Measurements from ENCODE around the gene ESYT2.
"Not testable (repeated sequence)": the region's sequence is repeated elsewhere in the genome, so short reads cannot be mapped to it uniquely, and the experiment has no call there.

ESYT2 gene, protein sequence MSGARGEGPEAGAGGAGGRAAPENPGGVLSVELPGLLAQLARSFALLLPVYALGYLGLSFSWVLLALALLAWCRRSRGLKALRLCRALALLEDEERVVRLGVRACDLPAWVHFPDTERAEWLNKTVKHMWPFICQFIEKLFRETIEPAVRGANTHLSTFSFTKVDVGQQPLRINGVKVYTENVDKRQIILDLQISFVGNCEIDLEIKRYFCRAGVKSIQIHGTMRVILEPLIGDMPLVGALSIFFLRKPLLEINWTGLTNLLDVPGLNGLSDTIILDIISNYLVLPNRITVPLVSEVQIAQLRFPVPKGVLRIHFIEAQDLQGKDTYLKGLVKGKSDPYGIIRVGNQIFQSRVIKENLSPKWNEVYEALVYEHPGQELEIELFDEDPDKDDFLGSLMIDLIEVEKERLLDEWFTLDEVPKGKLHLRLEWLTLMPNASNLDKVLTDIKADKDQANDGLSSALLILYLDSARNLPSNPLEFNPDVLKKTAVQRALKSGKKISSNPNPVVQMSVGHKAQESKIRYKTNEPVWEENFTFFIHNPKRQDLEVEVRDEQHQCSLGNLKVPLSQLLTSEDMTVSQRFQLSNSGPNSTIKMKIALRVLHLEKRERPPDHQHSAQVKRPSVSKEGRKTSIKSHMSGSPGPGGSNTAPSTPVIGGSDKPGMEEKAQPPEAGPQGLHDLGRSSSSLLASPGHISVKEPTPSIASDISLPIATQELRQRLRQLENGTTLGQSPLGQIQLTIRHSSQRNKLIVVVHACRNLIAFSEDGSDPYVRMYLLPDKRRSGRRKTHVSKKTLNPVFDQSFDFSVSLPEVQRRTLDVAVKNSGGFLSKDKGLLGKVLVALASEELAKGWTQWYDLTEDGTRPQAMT

DNA sequence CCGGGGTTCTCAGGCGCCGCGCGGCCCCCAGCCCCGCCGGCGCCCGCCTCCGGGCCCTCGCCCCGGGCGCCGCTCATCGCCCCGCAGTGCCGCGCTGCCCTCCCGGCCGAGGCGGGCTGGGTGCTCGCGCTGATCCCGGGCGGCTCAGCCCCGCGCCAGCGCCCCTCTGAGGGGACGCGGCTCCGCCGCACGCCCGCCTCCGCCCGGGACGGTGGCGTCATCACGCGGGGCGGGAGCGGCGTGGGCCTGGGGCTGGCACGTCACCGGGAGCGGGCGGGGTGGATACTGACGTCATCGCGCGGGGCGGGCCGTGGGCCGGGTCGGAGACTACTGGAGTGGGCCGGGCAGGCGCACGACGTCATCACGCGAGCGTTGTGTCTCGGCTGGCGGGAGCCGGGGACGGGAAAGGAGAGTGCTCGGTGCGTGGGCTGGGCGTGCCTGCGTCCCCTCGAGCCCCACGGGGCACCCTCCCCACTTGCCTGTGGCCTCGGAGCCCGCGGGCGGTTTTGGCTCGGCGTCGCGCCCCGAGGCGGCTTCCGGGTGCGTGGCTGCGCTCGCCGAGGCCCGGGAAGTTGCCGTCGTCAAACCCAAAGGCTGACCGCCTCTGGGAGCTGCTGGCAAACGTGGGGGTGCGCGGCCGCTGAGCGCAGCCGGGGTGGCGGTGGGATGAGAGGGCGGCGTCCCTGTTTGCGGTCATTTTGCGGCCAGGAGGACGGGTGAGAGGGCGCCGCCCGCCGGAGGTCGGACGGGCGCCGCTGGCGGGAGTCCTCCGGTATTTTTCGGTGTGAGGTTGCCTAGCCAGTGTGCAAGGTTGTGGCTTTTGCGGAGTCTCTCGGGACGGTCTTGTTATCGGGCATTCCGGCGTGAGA, at the start of gene ESYT2:
TSS of gene ESYT2 (minus strand) at position 168 of the 869 bp plus-strand sequence. CDS start at position 77, 91 bp downstream.
- 0 out of 22 replicates have a peak, but pooled peaks of 1 of the 11 experiments have one; percentile 40 for TF ChIP-seq Cebpa-rat (IDR thresholded peaks at IDR 0.05)
- H3K27me3 ChIP-seq: no peaks in the 10 kb centered on the region
- H3K4me3 ChIP-seq: peak within 1 kb of the TSS; percentile 81 to 97 (median 94)
- H4K20me1 ChIP-seq: peaks cover 5 to 34% (median 24%) of the 10 kb centered on the region in 11 experiments; a peak in 18 of 22 replicates
- peaks cover 31 to 52% (median 46%) of the 10 kb centered on the region in 10 experiments for H3K4me1 ChIP-seq
- no peaks in the 10 kb centered on the region for H3K9me3 ChIP-seq (replicated peaks in 1 of 11)
- H3K9ac ChIP-seq: peak within 1 kb of the TSS; percentile 92 to 98 (median 96)
- H3K36me3 ChIP-seq: peaks cover 0 to 17% (median 6%) of the 10 kb centered on the region in 11 experiments; a peak in 7 of 22 replicates
- H3K4me2 ChIP-seq: peak within 1 kb of the TSS; percentile 86 to 97 (median 94)
- H3K27ac ChIP-seq: peak within 1 kb of the TSS; percentile 89 to 99 (median 96)

DNA sequence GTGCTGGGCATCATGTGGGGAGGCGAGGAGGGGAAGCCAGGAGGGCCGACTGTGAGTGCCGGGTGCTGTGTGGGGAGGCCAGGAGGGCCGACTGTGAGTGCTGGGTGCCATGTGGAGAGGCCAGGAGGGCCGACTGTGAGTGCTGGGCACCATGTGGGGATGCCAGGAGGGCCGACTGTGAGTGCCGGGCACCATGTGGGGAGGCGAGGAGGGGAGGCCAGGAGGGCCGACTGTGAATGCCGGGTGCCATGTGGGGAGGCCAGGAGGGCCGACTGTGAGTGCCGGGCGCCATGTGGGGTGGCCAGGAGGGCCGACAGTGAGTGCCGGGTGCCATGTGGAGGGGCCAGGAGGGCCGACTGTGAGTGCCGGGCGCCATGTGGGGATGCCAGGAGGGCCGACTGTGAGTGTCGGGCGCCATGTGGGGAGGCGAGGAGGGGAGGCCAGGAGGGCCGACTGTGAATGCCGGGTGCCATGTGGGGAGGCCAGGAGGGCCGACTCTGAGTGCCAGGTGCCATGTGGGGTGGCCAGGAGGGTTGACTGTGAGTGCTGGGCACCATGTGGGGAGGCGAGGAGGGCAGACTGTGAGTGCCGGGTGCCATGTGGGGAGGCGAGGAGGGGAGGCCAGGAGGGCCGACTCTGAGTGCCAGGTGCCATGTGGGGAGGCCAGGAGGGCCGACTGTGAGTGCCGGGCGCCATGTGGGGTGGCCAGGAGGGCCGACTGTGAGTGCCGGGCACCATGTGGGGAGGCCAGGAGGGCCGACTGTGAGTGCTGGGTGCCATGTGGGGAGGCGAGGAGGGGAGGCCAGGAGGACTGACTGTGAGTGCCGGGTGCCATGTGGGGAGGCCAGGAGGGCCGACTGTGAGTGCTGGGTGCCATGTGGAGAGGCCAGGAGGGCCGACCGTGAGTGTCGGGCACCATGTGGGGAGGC, 49.1 kb upstream of the ESYT2 start:
- H4K20me1 ChIP-seq, H3K27me3 ChIP-seq, H3K27ac ChIP-seq, H3K4me3 ChIP-seq: not testable (repeated sequence)
- Histone ChIP-seq H3K36me3 (peaks cover 70 to 99% (median 88%) of the 10 kb centered on the region in 11 experiments), H3K4me2 (peak overlapping the region in 6 of 11 experiments; percentile 8 to 33 (median 19); a peak in 4 of 22 replicates), H3K4me1 (peaks cover 0 to 13% (median 9%) of the 10 kb centered on the region in 10 experiments; a peak in 10 of 20 replicates), H3K9ac (0 out of 22 replicates have a peak overlapping the region, but pooled peaks of 1 of the 11 experiments have one; percentile 18), H3K9me3 (replicated peaks in 1 of 11) (peaks cover 8 to 15% (median 11%) of the 10 kb centered on the region in 11 experiments; a peak in 17 of 22 replicates)

DNA sequence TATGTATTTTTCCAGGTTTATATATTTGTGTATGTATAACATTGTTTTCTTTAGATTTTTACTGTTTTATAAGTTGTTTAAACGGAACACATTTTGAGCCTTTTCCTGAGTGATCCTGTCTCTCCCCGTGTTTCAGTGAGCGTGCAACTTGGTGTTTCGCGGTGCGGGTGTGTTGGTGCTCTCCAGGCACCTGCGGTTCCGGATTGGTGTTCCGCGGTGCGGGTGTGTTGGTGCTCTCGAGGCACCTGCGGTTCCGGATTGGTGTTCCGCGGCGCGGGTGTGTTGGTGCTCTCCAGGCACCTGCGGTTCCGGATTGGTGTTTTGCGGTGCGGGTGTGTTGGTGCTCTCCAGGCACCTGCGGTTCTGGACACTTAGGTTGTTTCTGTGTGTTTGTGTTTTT, 47.7 kb upstream of the ESYT2 start:
- no peak overlapping the region for H3K9ac ChIP-seq
- H4K20me1 ChIP-seq: peaks cover 0 to 8% (median 0%) of the 10 kb centered on the region in 11 experiments; a peak in 2 of 22 replicates
- TF ChIP-seq Cebpa-rat (IDR thresholded peaks at IDR 0.05): no peak
- H3K4me1 ChIP-seq: peaks cover 0 to 19% (median 10%) of the 10 kb centered on the region in 10 experiments; a peak in 11 of 20 replicates
- no peak overlapping the region for H3K27ac ChIP-seq
- H3K4me2 ChIP-seq: no peak overlapping the region
- H3K36me3 ChIP-seq: peaks cover 63 to 99% (median 83%) of the 10 kb centered on the region in 11 experiments
- H3K9me3 ChIP-seq (replicated peaks in 1 of 11): peaks cover 8 to 15% (median 11%) of the 10 kb centered on the region in 11 experiments; a peak in 17 of 22 replicates
- H3K27me3 ChIP-seq: no peaks in the 10 kb centered on the region
- H3K4me3 ChIP-seq: no peak overlapping the region

DNA sequence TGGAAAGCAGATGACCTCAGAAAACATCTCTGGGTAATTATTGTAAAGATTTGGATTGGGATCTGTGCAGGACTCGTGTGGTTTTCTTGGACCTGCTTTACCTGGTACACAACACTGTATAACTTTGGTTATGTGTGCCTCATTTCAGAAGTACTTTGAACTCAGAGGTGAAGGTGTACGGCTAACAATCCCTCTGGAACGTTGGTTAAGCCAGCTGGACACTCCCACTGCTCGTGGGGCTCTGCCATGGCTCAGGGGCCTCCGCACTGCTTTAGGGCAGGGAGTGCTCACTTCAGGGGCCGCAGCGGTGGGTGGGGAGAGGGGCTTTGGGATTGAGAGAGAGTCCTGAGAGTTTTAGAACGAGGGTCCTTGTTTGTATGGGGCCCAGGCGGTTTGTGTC, 40.6 kb upstream of the ESYT2 start:
- no peak overlapping the region for H3K27ac ChIP-seq
- peaks cover 0 to 6% (median 0%) of the 10 kb centered on the region in 11 experiments; a peak in 1 of 22 replicates for H3K9me3 ChIP-seq (replicated peaks in 1 of 11)
- TF ChIP-seq Cebpa-rat (IDR thresholded peaks at IDR 0.05): no peak
- H3K36me3 ChIP-seq: peaks cover 10 to 46% (median 38%) of the 10 kb centered on the region in 11 experiments
- no peak overlapping the region for H3K4me3 ChIP-seq
- H4K20me1 ChIP-seq: peaks cover 0 to 30% (median 13%) of the 10 kb centered on the region in 11 experiments; a peak in 10 of 22 replicates
- H3K27me3 ChIP-seq: no peaks in the 10 kb centered on the region
- H3K9ac ChIP-seq: no peak overlapping the region
- peaks cover 36 to 76% (median 65%) of the 10 kb centered on the region in 10 experiments for H3K4me1 ChIP-seq
- H3K4me2 ChIP-seq: peak overlapping the region in 2 of 11 experiments; percentile 89 to 92; a peak in 1 of 22 replicates

DNA sequence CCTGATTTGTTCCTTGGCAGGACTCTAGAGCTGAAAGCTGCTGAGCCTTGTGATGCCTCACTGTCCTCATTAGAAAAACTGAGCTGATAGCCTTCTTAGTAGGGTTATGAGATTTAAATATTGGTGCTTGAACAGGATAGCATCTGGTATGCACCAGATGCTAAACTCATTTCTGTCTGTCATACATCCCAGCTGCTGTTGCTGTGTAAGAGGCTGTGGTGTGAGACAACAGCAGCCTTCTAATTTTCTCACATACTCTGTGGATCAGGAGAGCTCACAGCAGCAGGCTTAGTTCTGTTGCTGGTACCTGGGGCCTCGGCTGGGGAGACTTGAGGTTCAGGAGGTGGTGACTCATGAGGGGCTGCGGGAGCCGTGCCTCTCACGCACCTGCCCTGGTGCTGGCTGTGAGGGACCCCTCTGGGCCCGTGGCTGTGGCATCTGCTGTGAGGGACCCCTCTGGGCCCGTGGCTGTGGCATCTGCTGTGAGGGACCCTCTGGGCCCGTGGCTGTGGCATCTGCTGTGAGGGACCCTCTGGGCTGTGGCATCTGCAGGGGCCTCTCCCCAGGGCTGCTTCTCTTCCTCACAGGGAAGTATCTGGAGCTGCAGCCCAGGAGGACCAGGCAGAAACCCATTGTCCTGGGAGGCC, 39.6 kb upstream of the ESYT2 start:
- Histone ChIP-seq H3K9ac (peak overlapping the region in 8 of 11 experiments; percentile 9 to 56 (median 44); a peak in 9 of 22 replicates), H3K4me3 (no peak overlapping the region), H3K9me3 (replicated peaks in 1 of 11) (peaks cover 0 to 6% (median 0%) of the 10 kb centered on the region in 11 experiments; a peak in 1 of 22 replicates), H3K27me3 (no peaks in the 10 kb centered on the region), H3K4me2 (peak overlapping the region in 10 of 11 experiments; percentile 14 to 69 (median 58); a peak in 17 of 22 replicates), H3K27ac (peak overlapping the region in 4 of 11 experiments; percentile 32 to 56 (median 46); a peak in 5 of 22 replicates), H3K36me3 (peaks cover 0 to 36% (median 28%) of the 10 kb centered on the region in 11 experiments; a peak in 18 of 22 replicates), H4K20me1 (peaks cover 0 to 30% (median 13%) of the 10 kb centered on the region in 11 experiments; a peak in 10 of 22 replicates), H3K4me1 (peaks cover 45 to 86% (median 75%) of the 10 kb centered on the region in 10 experiments)
- TF ChIP-seq Cebpa-rat (IDR thresholded peaks at IDR 0.05): no peak

DNA sequence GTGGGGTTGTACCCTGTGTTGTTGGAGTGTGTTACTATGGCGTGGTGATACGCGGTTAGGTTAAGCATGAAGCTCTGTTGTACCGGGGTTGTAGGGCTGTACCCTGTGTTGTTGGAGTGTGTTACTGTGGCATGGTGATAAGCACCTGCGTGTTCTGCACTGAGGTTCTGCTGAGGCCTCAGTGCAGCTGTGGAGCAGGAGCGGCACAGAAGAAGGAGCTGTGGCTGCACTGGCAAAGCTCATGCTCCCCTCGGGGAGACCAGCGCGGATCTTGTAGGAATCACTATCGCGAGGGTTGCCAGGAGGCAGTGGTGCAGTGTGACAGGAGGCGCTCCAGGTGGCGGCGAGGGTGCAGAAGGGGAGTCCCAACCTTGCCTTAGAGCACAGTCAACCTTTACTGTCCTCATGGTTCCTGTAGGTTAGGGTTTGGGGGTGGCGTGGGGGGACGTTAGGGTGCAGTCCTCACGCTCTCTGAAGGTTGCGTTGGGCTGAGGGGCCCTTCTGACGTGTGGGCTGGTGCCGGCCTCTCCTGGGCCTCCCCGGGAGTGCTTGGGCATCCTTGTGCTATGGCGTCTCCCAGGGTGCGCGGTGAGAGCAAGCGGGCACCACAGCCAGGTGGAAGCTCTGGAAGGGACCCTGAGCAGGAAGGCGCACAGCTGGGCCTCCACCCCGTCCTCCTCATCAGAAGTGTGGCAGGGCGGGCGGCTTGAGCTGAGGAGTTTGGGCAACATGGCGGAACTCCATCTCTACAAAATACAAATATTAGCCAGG, 38.1 kb upstream of the ESYT2 start:
- H3K4me2 ChIP-seq: peak overlapping the region in 9 of 11 experiments; percentile 1 to 69 (median 57); a peak in 10 of 22 replicates
- no peak overlapping the region for H3K9ac ChIP-seq
- peaks cover 52 to 84% (median 77%) of the 10 kb centered on the region in 10 experiments for H3K4me1 ChIP-seq
- H3K27me3 ChIP-seq: no peaks in the 10 kb centered on the region
- peaks cover 0 to 30% (median 13%) of the 10 kb centered on the region in 11 experiments; a peak in 10 of 22 replicates for H4K20me1 ChIP-seq
- no peak overlapping the region for H3K27ac ChIP-seq
- TF ChIP-seq Cebpa-rat (IDR thresholded peaks at IDR 0.05): no peak
- no peak overlapping the region for H3K4me3 ChIP-seq
- H3K36me3 ChIP-seq: peaks cover 0 to 25% (median 16%) of the 10 kb centered on the region in 11 experiments; a peak in 15 of 22 replicates
- peaks cover 0 to 6% (median 0%) of the 10 kb centered on the region in 11 experiments; a peak in 2 of 22 replicates for H3K9me3 ChIP-seq (replicated peaks in 1 of 11)

Data from BLaER1 treated with 17β-estradiol and CSF1 and Interleukin-3, amounts not matched to agents 10 nM and 100 nM (cell line).